ENCODE measurements around the gene MMP15. TPM values are rescaled to one million over a fixed set of nuclear protein-coding genes. Genes with fewer than 3 reads are reported as not detected.

MMP15 gene
- total RNA-seq, 1 experiment from 2014 or later: 27.0 TPM

- intact Hi-C loops (cut with micrococcal nuclease; ENCODE audit: unreplicated experiment): no loop called here
- Histone ChIP-seq H3K9me3 (no peaks in the 10 kb centered on the region), H3K36me3 (ENCODE audit: control insufficient read depth, insufficient read depth, low read length) (no peaks in the 10 kb centered on the region), H3K27me3 (replicated peaks; ENCODE audit: control insufficient read depth, insufficient read depth, low read length) (no peaks in the 10 kb centered on the region), H3K4me3 (ENCODE audit: low read depth, low read length) (no peak overlapping the region), H3K4me1 (no peaks in the 10 kb centered on the region)
- H3K9me3 Mint-ChIP-seq (ENCODE audit: unreplicated experiment): no peaks in the 10 kb centered on the region
- no peaks in the 10 kb centered on the region for H3K27me3 Mint-ChIP-seq (ENCODE audit: insufficient read depth, unreplicated experiment)
- no peak overlapping the region for H3K4me3 Mint-ChIP-seq (ENCODE audit: unreplicated experiment)
- no peak for TF ChIP-seq CTCF (IDR thresholded peaks at IDR 0.05; ENCODE audit: insufficient read depth in 1 of 2, low read depth in 1 of 2, low read length in 1 of 2, severe bottlenecking in 1 of 2, unreplicated experiment in 1 of 2)
- H3K27ac Mint-ChIP-seq (ENCODE audit: unreplicated experiment): no peak overlapping the region
- no TSS peak for BruUV-seq (replicated peaks)
- DNase-seq: no peak
- CTCF ChIA-PET: interaction anchor here (1.8 kb wide), 1 partner anchor 65 kb away, joined by 4 read pairs; no protein-coding TSS in a partner anchor
- no peaks in the 10 kb centered on the region for H3K4me1 Mint-ChIP-seq (ENCODE audit: low read depth, unreplicated experiment)
- POLR2A ChIA-PET: no interaction called here
- H3K36me3 Mint-ChIP-seq (ENCODE audit: insufficient read depth, unreplicated experiment): no peaks in the 10 kb centered on the region
Measured at GRCh38 chr16:58057121-58057520, 31.6 kb downstream of the MMP15 start.

GRCh38 chr16:58057784-58058183 is 32.2 kb downstream of the MMP15 start:
- Mint-ChIP-seq H3K9me3 (ENCODE audit: unreplicated experiment) (no peaks in the 10 kb centered on the region), H3K4me1 (ENCODE audit: low read depth, unreplicated experiment) (no peaks in the 10 kb centered on the region), H3K27ac (ENCODE audit: unreplicated experiment) (no peak overlapping the region), H3K36me3 (ENCODE audit: insufficient read depth, unreplicated experiment) (no peaks in the 10 kb centered on the region), H3K4me3 (ENCODE audit: unreplicated experiment) (no peak overlapping the region), H3K27me3 (ENCODE audit: insufficient read depth, unreplicated experiment) (no peaks in the 10 kb centered on the region)
- Histone ChIP-seq H3K9me3 (no peaks in the 10 kb centered on the region), H3K4me3 (ENCODE audit: low read depth, low read length) (no peak overlapping the region), H3K4me1 (no peaks in the 10 kb centered on the region), H3K36me3 (ENCODE audit: control insufficient read depth, insufficient read depth, low read length) (no peaks in the 10 kb centered on the region), H3K27me3 (replicated peaks; ENCODE audit: control insufficient read depth, insufficient read depth, low read length) (no peaks in the 10 kb centered on the region)
- POLR2A ChIA-PET: no interaction called here
- CTCF ChIA-PET: interaction anchor here (1.8 kb wide), 1 partner anchor 64 kb away, joined by 4 read pairs; no protein-coding TSS in a partner anchor
- no peak for TF ChIP-seq CTCF (IDR thresholded peaks at IDR 0.05; ENCODE audit: insufficient read depth in 1 of 2, low read depth in 1 of 2, low read length in 1 of 2, severe bottlenecking in 1 of 2, unreplicated experiment in 1 of 2)
- DNase-seq: no peak
- intact Hi-C loops (cut with micrococcal nuclease; ENCODE audit: unreplicated experiment): no loop called here
- BruUV-seq (replicated peaks): no TSS peak

DNA sequence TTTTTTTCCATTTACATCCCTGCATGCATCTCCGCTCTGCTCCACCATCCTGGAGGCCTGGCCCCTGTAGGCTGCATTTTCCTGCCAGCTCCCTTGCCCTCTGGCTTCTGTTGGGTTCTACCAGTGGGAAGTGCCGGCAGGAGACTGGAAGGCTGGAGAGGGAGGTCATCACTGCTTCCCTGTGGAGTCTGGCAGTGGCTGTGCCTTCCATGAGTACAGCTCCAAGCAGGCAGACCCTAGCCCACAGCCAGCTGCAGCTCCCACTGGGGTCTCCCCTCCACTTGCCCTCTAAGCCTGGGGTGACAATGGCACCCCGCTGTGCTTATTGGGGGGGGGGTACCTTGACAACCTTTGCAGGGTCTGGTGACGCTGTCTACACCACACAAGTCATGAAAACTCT is 37.3 kb downstream of the MMP15 start:
- Histone ChIP-seq H3K4me1 (no peaks in the 10 kb centered on the region), H3K9me3 (no peaks in the 10 kb centered on the region), H3K36me3 (ENCODE audit: control insufficient read depth, insufficient read depth, low read length) (no peaks in the 10 kb centered on the region), H3K27me3 (replicated peaks; ENCODE audit: control insufficient read depth, insufficient read depth, low read length) (no peaks in the 10 kb centered on the region; the same call in 1 of the 2 replicates), H3K4me3 (ENCODE audit: low read depth, low read length) (no peak overlapping the region)
- Mint-ChIP-seq H3K4me1 (ENCODE audit: low read depth, unreplicated experiment) (no peaks in the 10 kb centered on the region), H3K27me3 (ENCODE audit: insufficient read depth, unreplicated experiment) (no peaks in the 10 kb centered on the region), H3K9me3 (ENCODE audit: unreplicated experiment) (no peaks in the 10 kb centered on the region), H3K27ac (ENCODE audit: unreplicated experiment) (no peak overlapping the region), H3K4me3 (ENCODE audit: unreplicated experiment) (no peak overlapping the region), H3K36me3 (ENCODE audit: insufficient read depth, unreplicated experiment) (no peaks in the 10 kb centered on the region)
- no TSS peak for BruUV-seq (replicated peaks)
- no peak for TF ChIP-seq CTCF (IDR thresholded peaks at IDR 0.05; ENCODE audit: insufficient read depth in 1 of 2, low read depth in 1 of 2, low read length in 1 of 2, severe bottlenecking in 1 of 2, unreplicated experiment in 1 of 2)
- DNase-seq: no peak
- POLR2A ChIA-PET: no interaction called here
- intact Hi-C loops (cut with micrococcal nuclease; ENCODE audit: unreplicated experiment): no loop called here
- CTCF ChIA-PET: no interaction called here

Measured in Caco-2 (cell line).